ENCODE data around the gene CNIH3. TPM values are rescaled to one million over a fixed set of nuclear protein-coding genes. Genes with fewer than 3 reads are reported as not detected.

The CNIH3 gene
- total RNA-seq, 2 donors from 2014 or later, result 7.9 to 15.3 TPM

DNA sequence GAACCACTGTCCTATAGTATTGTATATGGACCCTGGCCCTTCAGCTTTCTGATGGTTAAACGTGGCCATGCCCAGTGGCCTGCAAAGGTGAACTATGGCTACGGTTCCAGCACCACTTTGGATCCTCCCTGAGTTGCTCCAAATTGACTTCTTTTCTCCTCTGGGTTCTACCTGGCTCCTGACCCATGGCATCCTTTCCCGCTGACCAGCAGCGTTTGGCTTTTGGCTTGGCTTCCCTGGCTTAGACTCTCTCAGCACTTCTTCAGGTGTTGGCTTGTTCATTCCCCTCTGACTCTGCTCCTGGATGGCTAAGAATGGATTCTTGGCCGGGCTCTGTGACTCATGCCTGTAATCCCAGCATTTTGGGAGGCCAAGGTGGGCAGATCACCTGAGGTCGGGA, 152.9 kb downstream of the CNIH3 start:
- no peak for ATAC-seq
- intact Hi-C loops (cut with DNase I), result no loop called here

GRCh38 chr1:224769452-224770335, 153.6 kb downstream of the CNIH3 start:
- no peak overlapping the region for H3K27ac ChIP-seq
- intact Hi-C loops (cut with DNase I), result no loop called here
- ATAC-seq (no peak), DNase-seq (no peak)
- WGBS, 2 donors, result 69 to 74% methylated on average over 7 of the region's 7 CpGs
- no peaks in the 10 kb centered on the region for H3K4me1 ChIP-seq
- no peaks in the 10 kb centered on the region for H3K9me3 ChIP-seq
- H3K4me3 ChIP-seq, result no peak overlapping the region
- TF ChIP-seq POLR2A (IDR thresholded peaks at IDR 0.05) (no peak), CTCF (IDR thresholded peaks at IDR 0.05) (no peak)
- H3K36me3 ChIP-seq (replicated peaks in 1 of 2; ENCODE audit: insufficient read depth in 1 of 2, low read depth in 2 of 2), result no peaks in the 10 kb centered on the region
- no peaks in the 10 kb centered on the region for H3K27me3 ChIP-seq

More for the DNA sequence above, 152.9 kb downstream of the CNIH3 start:
- Histone ChIP-seq H3K9me3 (no peaks in the 10 kb centered on the region), H3K27ac (no peak overlapping the region), H3K36me3 (replicated peaks in 1 of 2; ENCODE audit: insufficient read depth in 1 of 2, low read depth in 2 of 2) (no peaks in the 10 kb centered on the region), H3K4me3 (no peak overlapping the region), H3K27me3 (no peaks in the 10 kb centered on the region), H3K4me1 (no peaks in the 10 kb centered on the region)
- TF ChIP-seq POLR2A (IDR thresholded peaks at IDR 0.05) (no peak), CTCF (IDR thresholded peaks at IDR 0.05) (no peak)
- DNase-seq, result no peak
- 84 to 90% methylated on average over 4 to 6 of the region's 6 CpGs for WGBS, 2 donors

DNA sequence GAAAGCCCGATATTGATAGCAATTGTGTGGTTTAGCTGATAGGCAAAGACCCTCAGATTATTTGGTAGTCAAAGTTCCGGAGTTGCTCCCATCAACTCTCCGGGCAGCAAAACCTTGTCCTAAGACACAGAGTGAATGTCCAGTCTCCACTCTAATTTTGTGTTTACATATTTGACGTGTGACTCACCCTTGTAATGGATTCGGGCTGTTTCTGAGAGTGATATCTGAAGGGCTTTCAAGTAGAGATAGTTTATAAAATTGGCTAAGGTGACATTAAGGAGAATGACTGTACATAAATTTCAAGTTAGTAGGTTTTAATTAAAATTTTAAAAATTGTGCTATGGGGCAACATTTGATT, 154.2 kb downstream of the CNIH3 start:
- Histone ChIP-seq H3K9me3 (no peaks in the 10 kb centered on the region), H3K4me1 (no peaks in the 10 kb centered on the region), H3K36me3 (replicated peaks in 1 of 2; ENCODE audit: insufficient read depth in 1 of 2, low read depth in 2 of 2) (no peaks in the 10 kb centered on the region), H3K27ac (no peak overlapping the region), H3K4me3 (no peak overlapping the region), H3K27me3 (no peaks in the 10 kb centered on the region)
- intact Hi-C loops (cut with DNase I), result no loop called here
- TF ChIP-seq POLR2A (IDR thresholded peaks at IDR 0.05) (no peak), CTCF (IDR thresholded peaks at IDR 0.05) (no peak)
- 45 to 51% methylated on average over 5 of the region's 5 CpGs for WGBS, 2 donors
- ATAC-seq (no peak), DNase-seq (no peak)

DNA sequence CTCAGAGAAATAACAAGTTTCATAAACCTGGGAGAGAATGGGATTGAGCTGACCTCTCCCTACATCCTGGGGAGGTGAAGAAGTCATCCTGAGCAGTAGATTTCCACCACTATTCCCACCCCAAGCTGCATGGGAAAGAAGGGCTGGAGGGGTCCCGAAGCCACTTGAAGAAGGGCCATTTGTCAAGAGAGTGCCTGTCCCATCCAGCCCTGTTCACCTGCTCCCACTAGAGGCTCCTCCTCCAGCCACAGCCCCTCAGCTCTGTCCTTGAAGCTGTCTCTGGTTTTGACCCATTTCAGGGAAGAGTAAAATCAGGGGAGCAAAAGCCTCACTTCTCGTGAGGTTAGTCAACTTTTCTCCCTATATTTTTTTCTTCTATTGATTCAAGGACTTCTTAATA, 157.5 kb downstream of the CNIH3 start:
- no peak for ATAC-seq

More for the DNA sequence above, 157.5 kb downstream of the CNIH3 start:
- Histone ChIP-seq H3K4me3 (no peak overlapping the region), H3K27ac (no peak overlapping the region), H3K27me3 (no peaks in the 10 kb centered on the region), H3K9me3 (no peaks in the 10 kb centered on the region), H3K4me1 (no peaks in the 10 kb centered on the region), H3K36me3 (replicated peaks in 1 of 2; ENCODE audit: insufficient read depth in 1 of 2, low read depth in 2 of 2) (no peaks in the 10 kb centered on the region)
- intact Hi-C loops (cut with DNase I), result no loop called here
- 87 to 88% methylated on average over 2 of the region's 2 CpGs for WGBS, 2 donors
- no peak for TF ChIP-seq POLR2A (IDR thresholded peaks at IDR 0.05)
- TF ChIP-seq CTCF (IDR thresholded peaks at IDR 0.05), result no peak
- DNase-seq, result no peak
